Measurements from ENCODE around the gene TNRC6C.
"Not testable (repeated sequence)": the region's sequence is repeated elsewhere in the genome, so short reads cannot be mapped to it uniquely, and the experiment has no call there.

The TNRC6C gene

DNA sequence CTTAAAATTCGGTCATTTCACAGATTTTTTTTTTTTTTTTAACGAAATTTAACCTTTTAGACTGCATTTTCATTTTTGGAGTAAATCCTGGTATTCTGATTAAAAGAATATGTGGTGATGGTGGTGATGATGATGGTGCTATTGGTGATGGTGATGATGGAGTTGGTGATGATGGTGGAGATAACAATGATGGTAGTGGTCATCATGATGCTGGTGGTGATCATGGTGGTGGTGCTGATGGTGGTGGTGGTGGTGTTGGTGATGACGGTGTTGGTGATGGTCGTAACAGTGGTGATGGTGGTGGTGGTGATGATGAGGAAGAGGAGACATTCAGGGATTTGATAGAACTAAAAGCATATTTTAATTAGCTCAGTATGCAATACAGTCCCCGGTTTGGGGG lies 84.0 kb downstream of the TNRC6C start:
- no peak for DNase-seq (ENCODE audit: low read depth)

DNA sequence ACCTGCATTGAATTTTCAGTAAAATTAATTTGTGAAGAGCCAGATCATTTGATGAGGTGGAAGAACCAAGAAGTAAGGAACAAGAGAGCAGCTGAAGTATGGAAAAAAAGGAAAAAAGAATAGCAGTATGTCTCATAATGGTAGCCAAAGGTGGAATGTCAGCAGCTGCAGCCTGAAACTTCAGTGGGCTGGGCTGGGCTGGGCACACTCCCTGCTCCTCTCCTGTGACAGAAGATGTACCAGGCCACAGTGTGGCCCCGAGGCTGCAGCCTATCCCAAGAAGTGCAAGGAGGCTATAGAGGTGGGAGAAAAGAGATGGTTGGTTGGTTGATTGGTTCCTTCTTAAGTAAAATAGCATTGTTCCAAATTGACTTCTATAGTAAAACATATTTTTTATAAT lies 84.5 kb downstream of the TNRC6C start:
- no peak for DNase-seq (ENCODE audit: low read depth)

DNA sequence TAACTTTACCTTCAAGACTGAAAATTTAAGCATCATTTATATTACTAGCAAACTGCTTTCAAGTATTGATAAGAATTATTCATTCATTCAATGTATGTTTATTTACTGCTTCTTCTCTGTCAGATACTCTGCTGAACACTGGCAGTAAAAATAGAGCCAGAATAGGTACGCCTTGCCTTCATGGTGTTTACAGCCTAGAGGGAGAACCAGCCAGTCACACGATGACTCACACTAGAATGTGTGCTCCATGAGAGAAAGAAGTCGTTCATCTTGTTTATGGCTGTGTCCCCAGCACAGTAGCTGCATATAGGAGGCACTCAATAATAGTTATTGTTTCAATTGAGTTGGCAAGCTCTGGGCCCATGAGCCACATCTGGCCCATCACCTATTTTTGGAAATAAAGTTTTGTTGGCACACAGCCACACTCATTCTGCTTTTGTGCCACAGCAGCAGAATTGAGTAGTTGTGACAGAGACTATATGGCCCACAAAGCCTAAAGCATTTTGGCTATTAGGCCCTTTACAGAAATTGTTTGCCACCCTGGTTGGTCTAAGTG lies 85.9 kb downstream of the TNRC6C start:
- no peak for DNase-seq (ENCODE audit: low read depth)

DNA sequence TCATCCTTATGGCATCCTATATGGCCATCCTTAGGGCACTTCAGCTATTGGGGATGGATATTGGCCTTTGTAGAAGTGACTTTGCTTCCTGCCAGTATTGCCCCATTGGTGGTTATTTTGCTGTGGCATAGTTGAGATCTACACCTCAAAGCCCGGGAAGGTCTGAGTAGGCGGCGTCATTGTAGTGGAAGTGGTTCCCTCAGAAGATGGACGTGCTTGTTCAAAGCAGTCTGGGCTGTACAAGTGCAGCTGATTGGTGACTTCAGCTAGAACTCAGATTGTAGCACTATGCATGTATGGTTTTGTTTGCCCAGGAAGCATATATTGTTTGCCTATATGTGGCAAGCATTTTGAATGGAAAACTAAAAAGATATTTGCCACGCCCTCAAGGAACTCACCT lies 86.8 kb downstream of the TNRC6C start:
- no peak for DNase-seq (ENCODE audit: low read depth)

DNA sequence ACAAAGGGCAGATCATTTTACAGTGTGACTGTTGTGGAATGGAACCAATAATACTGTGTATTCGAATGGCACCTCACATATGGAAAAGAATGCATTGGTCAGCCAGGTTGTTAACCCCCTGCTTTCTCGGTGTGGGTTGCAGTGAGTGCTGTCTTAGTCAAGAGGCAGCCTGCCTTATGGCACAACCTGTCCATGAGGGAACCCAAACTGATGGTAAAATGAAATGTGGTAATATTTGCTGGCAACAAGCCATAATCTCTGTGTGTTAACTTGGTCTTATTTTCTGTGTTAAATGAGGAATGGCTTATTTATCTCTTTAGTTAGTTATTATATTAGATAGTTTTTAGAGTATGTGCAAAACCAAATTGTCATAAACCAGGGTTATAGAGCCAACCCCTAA lies 88.4 kb downstream of the TNRC6C start:
- no peak for DNase-seq (ENCODE audit: low read depth)

DNA sequence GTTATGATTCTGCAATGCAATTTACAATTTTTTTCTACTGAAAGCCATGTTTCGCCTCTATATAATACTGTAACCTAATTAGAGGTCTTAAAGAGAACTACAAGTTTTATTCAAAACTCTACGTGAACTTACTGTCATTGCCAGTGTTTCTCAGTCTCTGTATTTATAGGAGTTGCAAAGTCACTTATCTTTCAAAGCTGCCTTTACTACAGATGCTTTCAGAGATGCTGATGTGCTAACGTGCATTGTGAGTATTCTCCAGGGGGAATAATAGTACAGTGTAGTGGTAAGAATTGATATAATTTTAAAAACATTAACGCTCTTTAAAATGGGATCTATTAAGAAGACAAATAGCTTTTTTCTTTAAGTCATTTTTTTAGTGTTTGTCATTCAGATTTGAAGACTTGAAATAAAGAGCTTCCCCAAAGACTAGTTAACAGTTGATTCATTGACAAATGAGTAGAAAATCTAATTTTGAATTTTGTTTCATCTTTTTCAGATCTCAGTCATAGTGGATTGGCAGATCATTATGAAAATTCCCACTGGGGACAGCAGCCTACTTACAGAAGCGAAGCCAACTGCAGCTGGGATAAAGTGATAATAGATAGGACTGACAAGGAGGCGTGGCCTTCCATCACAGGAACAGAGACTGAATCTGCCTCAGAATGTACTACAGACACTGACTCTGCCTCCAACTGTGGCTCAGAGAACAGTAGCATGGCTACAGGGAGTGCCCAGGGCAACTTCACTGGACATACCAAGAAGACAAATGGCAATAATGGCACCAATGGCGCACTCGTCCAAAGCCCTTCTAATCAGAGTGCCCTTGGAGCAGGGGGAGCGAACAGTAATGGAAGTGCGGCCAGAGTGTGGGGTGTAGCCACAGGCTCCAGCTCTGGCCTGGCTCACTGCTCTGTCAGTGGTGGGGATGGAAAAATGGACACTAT lies 90.1 kb downstream of the TNRC6C start:
- DNase-seq (ENCODE audit: low read depth) = no peak

DNA sequence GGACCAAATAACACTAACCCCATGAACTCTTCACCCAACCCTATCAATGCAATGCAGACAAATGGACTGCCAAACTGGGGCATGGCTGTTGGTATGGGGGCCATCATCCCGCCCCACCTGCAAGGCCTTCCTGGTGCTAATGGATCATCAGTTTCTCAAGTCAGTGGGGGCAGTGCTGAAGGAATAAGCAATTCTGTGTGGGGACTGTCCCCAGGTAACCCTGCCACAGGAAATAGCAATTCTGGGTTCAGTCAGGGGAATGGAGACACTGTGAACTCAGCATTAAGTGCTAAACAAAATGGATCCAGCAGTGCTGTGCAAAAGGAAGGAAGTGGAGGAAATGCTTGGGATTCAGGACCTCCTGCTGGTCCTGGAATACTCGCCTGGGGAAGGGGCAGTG lies 91.1 kb downstream of the TNRC6C start:
- DNase-seq (ENCODE audit: low read depth) = no peak

DNA sequence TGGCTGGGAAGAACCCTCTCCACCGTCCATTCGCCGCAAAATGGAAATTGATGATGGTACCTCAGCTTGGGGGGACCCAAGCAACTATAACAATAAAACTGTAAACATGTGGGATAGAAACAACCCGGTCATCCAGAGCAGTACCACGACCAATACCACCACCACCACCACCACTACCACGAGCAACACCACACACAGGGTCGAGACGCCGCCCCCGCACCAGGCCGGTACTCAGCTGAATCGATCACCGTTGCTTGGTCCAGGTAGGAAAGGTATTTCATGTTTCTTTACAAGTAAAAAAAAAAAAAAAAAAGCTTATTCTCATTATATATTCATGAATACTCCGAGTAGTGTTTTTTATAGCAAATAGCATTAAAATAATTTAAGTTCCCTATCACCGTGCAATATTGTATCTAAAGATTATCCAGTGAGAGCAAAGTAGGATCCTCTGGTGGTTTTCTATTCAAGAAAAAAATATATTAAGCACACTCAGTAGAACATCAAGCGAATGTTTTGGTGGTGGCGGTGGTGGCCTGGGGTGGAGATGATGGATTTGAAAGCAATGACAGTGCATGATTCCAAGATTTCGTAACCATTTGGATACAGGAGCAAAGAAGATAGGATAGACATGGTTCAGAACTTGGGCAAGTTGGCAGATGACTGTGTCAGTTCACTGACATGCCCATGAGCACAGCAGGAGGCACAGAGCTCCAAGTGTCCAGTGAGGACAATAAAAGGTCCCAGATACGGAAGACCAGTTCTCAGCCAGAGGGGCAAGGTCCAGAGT lies 92.9 kb downstream of the TNRC6C start:
- no peak for DNase-seq (ENCODE audit: low read depth)

DNA sequence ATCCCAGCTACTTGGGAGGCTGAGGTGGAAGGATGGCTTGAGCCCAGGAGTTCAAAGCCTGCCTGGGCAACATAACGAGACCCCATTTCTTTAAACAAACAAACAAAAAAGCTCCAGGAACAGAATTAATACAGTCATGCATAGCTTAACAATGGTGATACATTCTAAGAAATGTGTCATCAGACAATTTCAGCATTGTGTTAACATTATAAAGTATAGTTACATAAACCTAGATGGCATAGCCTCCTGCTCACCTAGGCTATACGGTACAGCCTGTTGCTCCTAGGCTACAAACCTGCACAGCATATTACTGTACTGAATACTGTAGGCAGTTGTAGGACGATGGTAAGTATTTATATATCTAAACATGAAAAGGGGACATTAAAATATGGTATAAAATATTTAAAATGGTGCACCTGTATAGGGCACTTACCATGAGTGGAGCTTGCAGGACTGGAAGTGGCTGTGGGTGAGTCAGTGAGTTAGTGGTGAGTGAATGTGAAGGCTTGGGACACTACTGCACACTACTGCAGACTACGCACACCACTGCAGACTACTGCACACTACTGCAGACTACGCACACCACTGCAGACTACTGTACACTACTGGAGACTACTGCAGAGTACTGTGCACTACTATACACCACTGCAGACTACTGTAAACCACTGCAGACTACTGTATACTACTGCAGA lies 95.4 kb downstream of the TNRC6C start:
- DNase-seq (ENCODE audit: low read depth) = no peak

DNA sequence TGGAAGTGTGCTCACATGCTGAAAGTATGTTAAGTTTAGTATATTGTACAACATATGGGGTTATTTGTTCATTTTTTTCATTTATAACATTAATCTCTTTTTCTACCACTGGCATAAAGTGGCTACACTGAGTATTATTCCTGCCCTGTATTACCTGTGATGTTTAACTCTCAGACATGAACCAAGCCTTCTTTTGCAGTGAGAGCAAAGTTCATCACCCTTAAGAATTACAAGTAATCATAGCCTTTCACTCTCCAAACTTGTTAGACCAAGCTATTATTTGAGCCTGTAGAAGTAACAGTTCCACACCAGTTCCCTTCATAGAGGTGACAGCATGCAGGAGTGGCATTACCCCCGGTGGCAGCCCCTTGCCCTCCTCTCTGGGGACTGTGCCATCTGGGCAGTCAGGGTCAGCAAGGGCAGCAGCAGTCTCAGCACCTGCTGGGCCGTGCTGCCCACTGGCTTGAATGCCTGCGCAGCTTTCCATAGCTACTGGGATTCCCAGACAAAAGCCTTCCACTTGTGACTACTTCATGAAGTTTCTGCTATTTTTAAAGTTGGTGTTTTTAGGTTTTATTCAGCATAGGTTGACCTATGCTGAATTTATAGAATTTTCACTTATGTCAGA lies 98.7 kb downstream of the TNRC6C start:
- DNase-seq (ENCODE audit: low read depth) = no peak

DNA sequence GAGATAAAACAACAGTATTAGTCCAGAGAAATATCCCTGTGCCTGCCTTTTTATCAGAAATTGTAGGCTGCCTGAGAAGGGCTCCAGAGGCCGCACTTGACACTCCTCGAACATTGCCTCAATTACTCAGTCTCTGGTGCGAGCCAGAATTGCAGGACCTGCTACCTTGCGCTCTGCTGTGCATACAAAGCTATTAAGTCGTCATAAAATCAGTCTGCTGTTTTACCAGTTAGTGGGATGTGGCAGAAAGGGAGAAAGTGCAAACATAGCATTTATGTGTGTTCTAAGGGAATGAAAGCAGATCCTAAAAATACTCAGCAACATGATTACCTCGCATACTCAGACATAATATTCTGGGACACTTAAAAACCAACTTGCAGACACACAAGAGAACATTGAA lies 99.5 kb downstream of the TNRC6C start:
- no peak for DNase-seq (ENCODE audit: low read depth)

DNA sequence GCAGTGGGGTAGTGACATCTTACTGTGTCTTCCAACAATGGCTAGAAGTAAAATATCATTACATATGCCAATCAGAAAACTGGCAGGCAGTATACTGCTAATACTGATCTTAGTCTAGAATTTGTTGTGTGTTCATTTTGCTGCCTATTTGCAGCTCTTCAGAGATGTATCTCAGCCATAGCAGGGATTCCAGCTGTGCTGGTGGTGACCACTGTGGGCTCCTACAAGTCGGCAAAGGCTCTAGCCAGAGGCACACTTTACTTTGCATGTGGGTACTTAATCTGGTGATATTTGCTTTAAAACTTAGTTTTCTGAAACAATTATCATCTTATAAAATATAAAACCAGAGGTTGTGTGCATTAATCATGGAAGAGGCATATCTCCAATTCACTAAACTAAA lies 100.1 kb downstream of the TNRC6C start:
- DNase-seq (ENCODE audit: low read depth) = no peak

DNA sequence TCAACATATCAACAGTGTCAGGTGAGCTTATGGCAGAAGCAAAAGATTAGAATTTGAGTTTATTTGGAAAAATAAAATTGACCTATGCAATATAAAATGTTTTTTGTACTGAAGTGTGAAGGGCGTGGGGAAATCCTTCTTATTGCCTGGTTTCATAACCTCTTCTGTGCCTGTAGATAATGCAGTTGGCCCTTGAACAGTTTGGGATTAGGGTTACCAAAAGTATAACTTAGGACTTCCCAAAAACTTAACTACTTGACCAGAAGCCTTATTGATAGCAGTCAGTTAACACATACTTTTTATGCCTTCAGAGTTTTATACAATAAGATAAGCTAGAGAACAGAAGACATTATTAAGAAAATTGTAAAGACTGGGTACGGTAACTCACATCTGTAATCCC lies 104.1 kb downstream of the TNRC6C start:
- no peak for DNase-seq (ENCODE audit: low read depth)

DNA sequence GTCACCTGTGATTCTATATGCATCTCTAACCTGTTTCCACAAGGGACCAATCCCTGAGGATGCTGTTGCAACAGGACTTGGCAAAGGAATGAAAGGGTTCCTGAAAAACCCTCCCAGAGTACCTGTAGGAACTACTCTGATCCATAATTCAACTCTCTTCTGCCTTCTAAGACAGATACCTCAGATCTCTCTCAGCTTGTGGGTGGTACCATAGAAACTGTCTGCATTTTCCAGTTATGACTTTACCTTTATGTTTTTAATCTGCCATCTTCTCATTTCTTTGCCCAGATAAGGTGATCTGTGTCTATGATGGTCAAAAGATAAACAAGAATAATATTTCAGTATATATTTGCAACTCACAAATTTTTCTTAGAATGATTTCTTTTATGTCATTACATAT lies 105.0 kb downstream of the TNRC6C start:
- no peak for DNase-seq (ENCODE audit: low read depth)

DNA sequence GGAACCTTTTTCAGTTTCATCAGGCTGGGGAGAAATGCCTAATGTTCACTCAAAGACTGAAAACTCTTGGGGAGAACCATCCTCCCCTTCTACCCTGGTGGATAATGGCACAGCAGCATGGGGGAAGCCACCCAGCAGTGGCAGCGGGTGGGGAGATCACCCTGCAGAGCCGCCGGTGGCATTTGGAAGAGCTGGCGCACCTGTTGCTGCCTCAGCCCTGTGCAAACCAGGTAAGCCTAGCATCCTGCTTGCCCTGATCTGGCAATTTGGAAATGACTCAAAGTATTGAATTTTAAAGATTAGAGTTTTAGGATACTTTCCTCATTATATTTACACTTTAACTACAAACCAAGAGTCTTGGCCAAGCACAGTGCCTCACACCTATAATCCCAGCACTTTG lies 106.2 kb downstream of the TNRC6C start:
- DNase-seq (ENCODE audit: low read depth) = no peak

DNA sequence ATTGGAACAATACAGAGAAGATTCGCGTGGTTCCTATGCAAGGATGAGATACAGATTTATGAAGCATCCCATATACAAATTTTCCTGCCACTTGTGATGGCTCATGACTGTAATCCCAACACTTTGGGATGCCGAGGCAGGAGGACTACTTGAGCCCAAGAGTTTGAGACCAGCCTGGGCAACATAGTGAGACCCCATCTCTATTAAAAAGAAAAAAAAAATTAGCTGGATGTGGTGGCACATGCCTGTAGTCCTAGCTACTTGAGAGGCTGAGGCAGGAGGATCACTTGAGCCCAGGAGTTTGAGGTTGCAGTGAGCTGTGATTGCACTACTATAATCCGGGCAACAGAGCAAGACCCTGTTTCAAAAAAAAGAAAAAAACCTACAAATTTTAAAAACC lies 108.5 kb downstream of the TNRC6C start:
- DNase-seq (ENCODE audit: low read depth) = not testable (repeated sequence)

DNA sequence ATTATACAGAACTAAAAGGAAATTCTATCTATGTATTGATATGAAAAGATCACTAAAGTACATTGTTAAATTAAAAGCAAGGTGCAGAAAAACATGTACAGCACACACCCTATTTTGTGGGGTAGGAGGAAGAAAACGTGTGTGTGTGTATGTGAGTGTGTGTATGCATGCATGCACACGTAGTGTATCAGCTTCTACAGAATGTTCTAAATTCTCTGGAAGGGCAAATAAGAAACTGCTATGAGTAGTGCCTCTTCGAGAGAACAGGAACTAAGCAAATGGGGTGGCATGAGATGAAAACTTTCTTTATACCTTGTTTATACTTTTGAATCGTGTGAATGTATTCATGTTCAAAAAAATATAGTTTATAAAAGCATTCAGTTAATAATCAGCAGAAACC lies 111.2 kb downstream of the TNRC6C start:
- no peak for DNase-seq (ENCODE audit: low read depth)

DNA sequence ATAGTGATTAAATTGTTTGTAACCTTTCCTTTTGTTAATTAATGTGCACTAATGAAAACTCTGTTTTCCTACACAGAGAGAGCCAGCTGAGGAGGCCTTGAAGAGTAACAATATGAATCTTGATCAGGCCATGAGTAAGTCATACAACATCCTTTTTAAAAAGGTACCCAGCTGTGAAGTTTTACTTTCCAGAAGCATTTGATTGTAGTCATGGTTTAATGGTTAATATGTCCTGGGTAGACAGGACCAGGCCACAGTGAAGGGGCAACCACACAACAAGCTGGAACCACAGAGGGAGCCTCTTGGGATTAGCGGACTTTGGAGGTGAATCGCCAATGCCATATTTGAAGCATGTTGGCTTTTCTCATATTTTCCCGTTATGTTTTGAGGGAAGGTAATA lies 114.5 kb downstream of the TNRC6C start:
- DNase-seq (ENCODE audit: low read depth) = no peak

DNA sequence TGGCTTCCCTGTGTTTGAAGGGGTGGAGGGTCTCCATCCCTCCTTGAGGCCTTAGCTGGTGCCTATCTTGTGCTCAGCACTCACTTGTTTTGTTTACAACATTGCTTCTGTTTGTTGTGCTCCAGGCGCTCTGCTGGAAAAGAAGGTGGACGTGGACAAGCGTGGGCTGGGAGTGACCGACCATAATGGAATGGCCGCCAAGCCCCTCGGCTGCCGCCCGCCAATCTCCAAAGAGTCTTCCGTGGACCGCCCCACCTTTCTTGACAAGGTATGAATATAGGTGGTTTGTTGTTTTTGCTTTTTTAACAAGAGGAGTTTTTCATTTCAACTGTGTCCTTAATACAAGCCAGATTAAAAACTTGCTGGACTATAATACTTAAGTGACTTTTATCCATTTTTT lies 116.5 kb downstream of the TNRC6C start:
- DNase-seq (ENCODE audit: low read depth) = no peak

DNA sequence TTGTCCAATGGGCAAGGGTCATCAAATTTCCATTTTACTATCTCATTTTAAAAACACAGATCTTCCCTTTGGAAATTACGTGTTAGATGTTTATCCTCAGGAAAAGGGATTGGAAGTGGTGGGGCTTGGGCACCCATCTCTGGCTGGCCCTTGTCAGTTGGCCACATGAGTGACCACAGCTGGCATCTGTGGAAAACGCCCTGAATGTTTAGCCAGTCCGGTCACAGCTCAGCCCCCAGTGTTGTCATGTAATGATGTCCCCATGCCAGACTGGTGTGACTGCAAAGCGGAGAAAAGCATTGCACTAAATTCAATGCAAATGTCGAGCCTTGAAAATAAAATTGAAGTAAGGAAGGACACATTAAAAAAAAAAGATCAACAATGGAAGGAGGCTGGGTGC lies 117.0 kb downstream of the TNRC6C start:
- no peak for DNase-seq (ENCODE audit: low read depth)

DNA sequence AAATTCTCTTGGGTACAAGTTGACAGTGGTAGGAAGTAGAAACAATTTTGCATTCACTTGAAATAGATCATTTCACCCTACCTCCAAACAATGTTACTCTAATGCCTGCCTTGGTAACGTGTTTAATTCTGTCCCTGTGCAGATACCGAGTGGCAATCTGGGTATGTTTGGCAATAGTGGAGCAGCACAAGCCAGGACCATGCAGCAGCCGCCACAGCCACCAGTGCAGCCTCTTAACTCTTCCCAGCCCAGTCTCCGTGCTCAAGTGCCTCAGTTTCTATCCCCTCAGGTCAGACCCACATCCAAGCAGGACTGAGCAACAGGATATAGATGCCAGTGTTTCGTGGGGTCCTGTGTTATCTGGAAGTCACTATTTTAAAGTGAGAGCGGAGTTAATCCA lies 120.8 kb downstream of the TNRC6C start:
- no peak for DNase-seq (ENCODE audit: low read depth)

DNA sequence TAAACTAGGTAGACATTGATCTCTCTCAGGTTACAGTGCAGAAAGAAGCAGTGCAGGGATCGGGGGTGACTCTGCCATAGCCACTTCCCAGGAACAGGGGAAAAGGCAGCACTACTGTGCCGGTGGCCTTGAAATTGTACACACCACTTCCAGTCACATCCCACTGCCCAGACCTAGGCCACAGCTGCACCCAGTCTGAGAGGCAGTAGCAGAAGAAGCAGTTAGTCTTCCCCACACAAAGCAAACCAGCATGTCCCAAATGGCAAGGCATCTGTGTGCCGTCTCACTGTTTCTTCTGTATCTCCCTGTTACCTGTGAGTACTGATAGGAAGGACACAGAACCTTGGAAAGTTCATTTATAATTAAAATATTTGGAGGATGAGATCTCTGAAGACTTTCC lies 123.0 kb downstream of the TNRC6C start:
- DNase-seq (ENCODE audit: low read depth) = no peak
